Keratinocyte (primary cell): ENCODE measurements around the gene NIPBL.

Experiments used
- EZH2 ChIP-seq: IDR thresholded peaks from one replicate; pipeline ENCODE4 v1.6.1; 2012; ENCODE audit warnings: inconsistent platforms, mild to moderate bottlenecking, low read length, moderate library complexity
- TF ChIP-seq, protein P1 (sequence below), 3 experiments: IDR thresholded peaks in 1 of 3; conservative IDR thresholded peaks in 1 of 3; optimal IDR thresholded peaks in 1 of 3; 2 replicates in 2 of 3; 3 replicates in 1 of 3; pipeline versions ENCODE3 to v1.5.1; 2011; ENCODE audit warnings: low read length in 3 of 3, mild to moderate bottlenecking in 3 of 3, moderate library complexity in 2 of 3, control low read depth in 1 of 3, inconsistent platforms in 1 of 3; ENCODE audit not compliant: insufficient read depth in 2 of 3; ENCODE audit errors: extremely low read depth in 1 of 3

DNA sequence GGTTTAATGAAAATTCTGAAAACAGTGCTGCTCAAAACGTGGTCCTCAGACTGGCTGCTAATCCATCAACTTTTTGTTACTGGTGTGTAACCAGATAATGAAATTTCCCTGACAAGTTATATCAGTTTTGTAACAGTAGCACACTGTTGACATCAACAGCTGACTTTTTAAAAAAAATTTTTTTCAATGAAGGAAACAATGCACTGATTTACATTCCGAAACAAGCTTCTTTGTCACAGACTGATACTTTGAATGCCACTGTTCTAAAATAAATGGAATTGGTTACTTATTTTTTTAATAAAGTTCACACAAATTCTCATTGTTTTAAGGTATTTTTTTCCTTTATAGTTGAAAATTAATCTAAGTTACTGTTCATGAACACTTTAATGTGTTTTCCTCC is 169.1 kb downstream of the NIPBL start:
- TF ChIP-seq, protein P1, sequence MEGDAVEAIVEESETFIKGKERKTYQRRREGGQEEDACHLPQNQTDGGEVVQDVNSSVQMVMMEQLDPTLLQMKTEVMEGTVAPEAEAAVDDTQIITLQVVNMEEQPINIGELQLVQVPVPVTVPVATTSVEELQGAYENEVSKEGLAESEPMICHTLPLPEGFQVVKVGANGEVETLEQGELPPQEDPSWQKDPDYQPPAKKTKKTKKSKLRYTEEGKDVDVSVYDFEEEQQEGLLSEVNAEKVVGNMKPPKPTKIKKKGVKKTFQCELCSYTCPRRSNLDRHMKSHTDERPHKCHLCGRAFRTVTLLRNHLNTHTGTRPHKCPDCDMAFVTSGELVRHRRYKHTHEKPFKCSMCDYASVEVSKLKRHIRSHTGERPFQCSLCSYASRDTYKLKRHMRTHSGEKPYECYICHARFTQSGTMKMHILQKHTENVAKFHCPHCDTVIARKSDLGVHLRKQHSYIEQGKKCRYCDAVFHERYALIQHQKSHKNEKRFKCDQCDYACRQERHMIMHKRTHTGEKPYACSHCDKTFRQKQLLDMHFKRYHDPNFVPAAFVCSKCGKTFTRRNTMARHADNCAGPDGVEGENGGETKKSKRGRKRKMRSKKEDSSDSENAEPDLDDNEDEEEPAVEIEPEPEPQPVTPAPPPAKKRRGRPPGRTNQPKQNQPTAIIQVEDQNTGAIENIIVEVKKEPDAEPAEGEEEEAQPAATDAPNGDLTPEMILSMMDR (optimal IDR thresholded peaks at IDR 0.05 in 1 of 3, IDR thresholded peaks at IDR 0.05 in 1 of 3, conservative IDR thresholded peaks at IDR 0.05 in 1 of 3; ENCODE audit: extremely low read depth in 1 of 3, insufficient read depth in 2 of 3, low read length in 3 of 3), result no peak
- no peak for TF ChIP-seq EZH2
